DOHH2 (cell line): ENCODE results near the gene KCNN3.

Experiments used
- H3F3A ChIP-seq: fragments of 200-600 bp; sonication (generic), shearing (Covaris generic); 2 replicates; pipeline ENCODE4 v1.6.0; 2016; ENCODE audit warnings: antibody characterized with exemption, mild to moderate bottlenecking; ENCODE audit not compliant: control insufficient read depth, insufficient read depth
- H3K27ac ChIP-seq: fragments of 200-600 bp; sonication (generic); 2 replicates; pipeline ENCODE4 v1.5.1; 2014; ENCODE audit warnings: low read depth, mild to moderate bottlenecking, low read length, moderate library complexity
- H3K27me3 ChIP-seq: fragments of 200-600 bp; sonication (generic); 2 replicates; pipeline ENCODE4 v1.6.1; 2014; ENCODE audit warnings: mild to moderate bottlenecking, low read length, mixed read lengths; ENCODE audit not compliant: control insufficient read depth
- H3K36me3 ChIP-seq: fragments of 200-600 bp; sonication (generic); 2 replicates; pipeline ENCODE4 v1.6.1; 2014; ENCODE audit warnings: mild to moderate bottlenecking, low read length, moderate library complexity, mixed read lengths; ENCODE audit not compliant: control insufficient read depth
- H3K4me1 ChIP-seq: fragments of 200-600 bp; sonication (generic); 2 replicates; pipeline ENCODE4 v1.6.1; 2014; ENCODE audit warnings: mild to moderate bottlenecking, low read length, mixed read lengths; ENCODE audit not compliant: control insufficient read depth
- H3K4me2 ChIP-seq: fragments of 200-600 bp; sonication (generic); 2 replicates; pipeline ENCODE4 v1.6.0; 2014; ENCODE audit warnings: mild to moderate bottlenecking, low read length, moderate library complexity
- H3K4me3 ChIP-seq: fragments of 200-600 bp; sonication (generic); 2 replicates; pipeline ENCODE4 v1.5.1; 2014; ENCODE audit warnings: mild to moderate bottlenecking, low read length, mixed read lengths
- H3K79me2 ChIP-seq: fragments of 200-600 bp; sonication (generic); 2 replicates; pipeline ENCODE4 v1.6.1; 2014; ENCODE audit warnings: mild to moderate bottlenecking, low read length, mixed read lengths; ENCODE audit not compliant: control insufficient read depth
- H3K9me2 ChIP-seq: fragments of 200-600 bp; sonication (generic); replicated peaks from 2 replicates; pipeline ENCODE4 v1.6.1; 2014; ENCODE audit warnings: mild to moderate bottlenecking, low read length, mixed read lengths; ENCODE audit not compliant: control insufficient read depth
- H3K9me3 ChIP-seq: fragments of 200-600 bp; sonication (generic); 2 replicates; pipeline ENCODE4 v1.6.1; 2014; ENCODE audit warnings: antibody characterized with exemption, low read length, mixed read lengths; ENCODE audit not compliant: control insufficient read depth, insufficient read depth
- H4K20me1 ChIP-seq: fragments of 200-600 bp; sonication (generic); 2 replicates; pipeline ENCODE4 v1.6.0; 2014; ENCODE audit warnings: low read depth, mild to moderate bottlenecking, antibody characterized with exemption, low read length, moderate library complexity; ENCODE audit not compliant: control insufficient read depth, insufficient read depth
- EZH2phosphoT487 ChIP-seq: fragments of 200-600 bp; sonication (generic); IDR thresholded peaks from 2 replicates; pipeline ENCODE4 v1.6.1; 2017; ENCODE audit warnings: borderline replicate concordance, mild to moderate bottlenecking, antibody characterized with exemption, low read length, moderate library complexity, mixed read lengths
- TF ChIP-seq, protein P1 (sequence below): fragments of 200-600 bp; sonication (generic); IDR thresholded peaks from one replicate; pipeline ENCODE4 v1.5.1; 2014; ENCODE audit warnings: antibody characterized with exemption, mild to moderate bottlenecking, low read depth, low read length; ENCODE audit not compliant: poor library complexity, severe bottlenecking

Gene KCNN3

GRCh38 chr1:154813846-154814505 lies 56.1 kb downstream of the KCNN3 start:
- Histone ChIP-seq H3F3A (no peaks in the 10 kb centered on the region), H3K27me3 (no peaks in the 10 kb centered on the region), H3K9me3 (no peaks in the 10 kb centered on the region), H3K9me2 (no peaks in the 10 kb centered on the region), H3K4me3 (no peak overlapping the region), H4K20me1 (peaks cover 6% of the 10 kb centered on the region; the same call in 1 of the 2 replicates), H3K79me2 (peaks cover 89% of the 10 kb centered on the region), H3K36me3 (peaks cover 63% of the 10 kb centered on the region), H3K27ac (no peak overlapping the region), H3K4me2 (no peak overlapping the region), H3K4me1 (peaks cover 23% of the 10 kb centered on the region)
- TF ChIP-seq, protein P1, sequence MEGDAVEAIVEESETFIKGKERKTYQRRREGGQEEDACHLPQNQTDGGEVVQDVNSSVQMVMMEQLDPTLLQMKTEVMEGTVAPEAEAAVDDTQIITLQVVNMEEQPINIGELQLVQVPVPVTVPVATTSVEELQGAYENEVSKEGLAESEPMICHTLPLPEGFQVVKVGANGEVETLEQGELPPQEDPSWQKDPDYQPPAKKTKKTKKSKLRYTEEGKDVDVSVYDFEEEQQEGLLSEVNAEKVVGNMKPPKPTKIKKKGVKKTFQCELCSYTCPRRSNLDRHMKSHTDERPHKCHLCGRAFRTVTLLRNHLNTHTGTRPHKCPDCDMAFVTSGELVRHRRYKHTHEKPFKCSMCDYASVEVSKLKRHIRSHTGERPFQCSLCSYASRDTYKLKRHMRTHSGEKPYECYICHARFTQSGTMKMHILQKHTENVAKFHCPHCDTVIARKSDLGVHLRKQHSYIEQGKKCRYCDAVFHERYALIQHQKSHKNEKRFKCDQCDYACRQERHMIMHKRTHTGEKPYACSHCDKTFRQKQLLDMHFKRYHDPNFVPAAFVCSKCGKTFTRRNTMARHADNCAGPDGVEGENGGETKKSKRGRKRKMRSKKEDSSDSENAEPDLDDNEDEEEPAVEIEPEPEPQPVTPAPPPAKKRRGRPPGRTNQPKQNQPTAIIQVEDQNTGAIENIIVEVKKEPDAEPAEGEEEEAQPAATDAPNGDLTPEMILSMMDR = no peak
- no peak for TF ChIP-seq EZH2phosphoT487

GRCh38 chr1:154813300-154813816 lies 56.7 kb downstream of the KCNN3 start:
- H4K20me1 ChIP-seq = peaks cover 9% of the 10 kb centered on the region; the same call in 1 of the 2 replicates
- H3K9me2 ChIP-seq = no peaks in the 10 kb centered on the region
- H3K27me3 ChIP-seq = no peaks in the 10 kb centered on the region
- peaks cover 23% of the 10 kb centered on the region for H3K4me1 ChIP-seq
- no peak overlapping the region for H3K4me3 ChIP-seq
- H3K79me2 ChIP-seq = peaks cover 88% of the 10 kb centered on the region
- no peak overlapping the region for H3K4me2 ChIP-seq
- H3K9me3 ChIP-seq = no peaks in the 10 kb centered on the region
- peaks cover 63% of the 10 kb centered on the region for H3K36me3 ChIP-seq
- TF ChIP-seq EZH2phosphoT487 = no peak
- TF ChIP-seq, protein P1 = no peak
- no peak overlapping the region for H3K27ac ChIP-seq
- H3F3A ChIP-seq = no peaks in the 10 kb centered on the region

DNA sequence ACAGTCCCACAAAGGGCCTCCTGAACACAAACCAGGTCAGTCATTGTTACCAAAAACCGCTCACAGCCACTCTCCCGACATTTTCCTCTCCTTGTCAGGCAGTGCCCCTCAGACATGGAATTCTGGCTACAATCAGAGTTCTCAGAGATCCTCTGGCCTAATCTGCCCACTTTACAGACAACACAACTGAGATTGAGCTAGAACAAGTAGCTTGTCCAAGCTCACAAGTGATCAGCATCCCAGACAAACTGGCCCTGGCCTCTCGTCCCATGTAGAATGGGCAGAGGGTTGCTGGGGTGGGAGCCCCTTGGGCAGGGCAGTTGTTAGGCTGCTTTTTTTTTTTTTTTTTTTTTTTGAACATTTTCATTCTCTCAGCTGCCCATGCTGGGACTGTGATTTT lies 57.2 kb downstream of the KCNN3 start:
- Histone ChIP-seq H3F3A (no peaks in the 10 kb centered on the region), H3K27ac (no peak overlapping the region), H3K36me3 (peaks cover 63% of the 10 kb centered on the region), H3K79me2 (peaks cover 87% of the 10 kb centered on the region), H3K9me3 (no peaks in the 10 kb centered on the region), H3K9me2 (no peaks in the 10 kb centered on the region), H3K4me2 (no peak overlapping the region), H3K4me1 (peaks cover 27% of the 10 kb centered on the region), H3K27me3 (no peaks in the 10 kb centered on the region), H4K20me1 (peaks cover 11% of the 10 kb centered on the region; the same call in 1 of the 2 replicates), H3K4me3 (no peak overlapping the region)
- TF ChIP-seq EZH2phosphoT487 = no peak
- TF ChIP-seq, protein P1 = no peak
